ENCODE results near the gene THOC1.
"Not testable (repeated sequence)": the region's sequence is repeated elsewhere in the genome, so short reads cannot be mapped to it uniquely, and the experiment has no call there.

Gene THOC1, protein sequence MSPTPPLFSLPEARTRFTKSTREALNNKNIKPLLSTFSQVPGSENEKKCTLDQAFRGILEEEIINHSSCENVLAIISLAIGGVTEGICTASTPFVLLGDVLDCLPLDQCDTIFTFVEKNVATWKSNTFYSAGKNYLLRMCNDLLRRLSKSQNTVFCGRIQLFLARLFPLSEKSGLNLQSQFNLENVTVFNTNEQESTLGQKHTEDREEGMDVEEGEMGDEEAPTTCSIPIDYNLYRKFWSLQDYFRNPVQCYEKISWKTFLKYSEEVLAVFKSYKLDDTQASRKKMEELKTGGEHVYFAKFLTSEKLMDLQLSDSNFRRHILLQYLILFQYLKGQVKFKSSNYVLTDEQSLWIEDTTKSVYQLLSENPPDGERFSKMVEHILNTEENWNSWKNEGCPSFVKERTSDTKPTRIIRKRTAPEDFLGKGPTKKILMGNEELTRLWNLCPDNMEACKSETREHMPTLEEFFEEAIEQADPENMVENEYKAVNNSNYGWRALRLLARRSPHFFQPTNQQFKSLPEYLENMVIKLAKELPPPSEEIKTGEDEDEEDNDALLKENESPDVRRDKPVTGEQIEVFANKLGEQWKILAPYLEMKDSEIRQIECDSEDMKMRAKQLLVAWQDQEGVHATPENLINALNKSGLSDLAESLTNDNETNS

GRCh38 chr18:267688-268552 is at the start of gene THOC1:
THOC1 (minus strand) TSS chr18:268047; CDS start chr18:268019, 28 bp downstream.
- peak; percentile 96 for DNase-seq (ENCODE audit: low spot score)

DNA sequence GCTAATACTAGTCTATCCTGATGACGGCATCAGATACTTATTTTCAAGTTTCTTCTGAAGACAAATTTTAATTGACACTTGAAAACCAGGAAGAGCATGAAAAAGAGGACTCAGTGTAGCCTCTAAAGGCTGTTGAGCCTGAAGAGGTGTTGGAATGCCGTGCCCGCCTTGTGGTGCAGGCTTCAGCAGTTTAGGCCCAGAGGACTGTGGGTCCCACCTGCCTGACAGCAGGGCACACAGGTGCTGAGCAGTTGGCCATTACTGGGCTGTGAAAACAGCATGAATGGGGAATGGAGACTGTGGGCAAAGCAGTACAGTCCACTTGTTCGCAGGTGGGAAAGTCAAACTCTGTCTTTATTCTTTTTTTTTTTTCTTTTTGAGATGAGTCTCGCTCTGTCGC is 49.8 kb upstream of the THOC1 start:
- no peak for DNase-seq (ENCODE audit: low spot score)

GRCh38 chr18:316393-316792 is 48.5 kb upstream of the THOC1 start:
- DNase-seq (ENCODE audit: low spot score): no peak

DNA sequence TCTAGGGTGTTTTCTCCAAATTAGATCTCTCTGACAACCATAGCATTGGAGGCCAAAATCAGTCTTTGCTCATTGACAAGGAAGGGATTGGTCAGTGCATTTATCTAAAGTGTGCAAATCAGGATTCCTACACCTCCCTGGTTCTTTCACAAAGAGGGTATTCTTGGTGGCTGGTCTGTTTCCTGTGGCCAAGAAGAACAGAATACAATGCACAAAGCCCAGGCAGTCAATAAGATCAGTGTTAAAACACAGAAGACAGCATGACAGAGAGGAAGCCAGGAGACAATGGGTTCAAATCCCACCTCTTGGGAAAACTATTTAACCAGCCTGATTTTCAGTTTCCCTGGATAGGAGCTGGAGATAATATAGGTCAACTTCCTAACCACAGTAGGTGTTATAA is 46.1 kb upstream of the THOC1 start:
- DNase-seq (ENCODE audit: low spot score): no peak

DNA sequence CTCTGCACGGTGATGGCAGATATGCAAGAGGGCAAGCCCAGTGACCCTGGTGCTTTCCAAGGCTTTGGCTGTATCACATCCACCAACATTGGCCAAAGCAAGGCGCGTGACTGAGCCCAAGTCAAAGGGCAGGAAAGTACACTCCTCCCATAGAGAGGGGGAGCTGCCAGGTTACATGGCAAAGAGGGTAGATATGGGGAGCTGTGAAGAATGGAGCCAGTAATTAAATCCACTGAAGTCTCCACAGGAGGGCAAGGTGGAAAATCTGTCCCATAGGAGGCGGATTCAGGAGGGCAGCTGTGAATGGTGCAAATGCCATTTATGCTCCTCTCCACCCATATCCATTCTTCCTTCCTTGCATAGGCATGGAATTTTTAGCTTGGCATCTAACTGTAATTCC is 44.6 kb upstream of the THOC1 start:
- no peak for DNase-seq (ENCODE audit: low spot score)

GRCh38 chr18:310042-310441 is 42.2 kb upstream of the THOC1 start:
- no peak for DNase-seq (ENCODE audit: low spot score)

GRCh38 chr18:308086-308485 is 40.2 kb upstream of the THOC1 start:
- DNase-seq (ENCODE audit: low spot score): not testable (repeated sequence)

DNA sequence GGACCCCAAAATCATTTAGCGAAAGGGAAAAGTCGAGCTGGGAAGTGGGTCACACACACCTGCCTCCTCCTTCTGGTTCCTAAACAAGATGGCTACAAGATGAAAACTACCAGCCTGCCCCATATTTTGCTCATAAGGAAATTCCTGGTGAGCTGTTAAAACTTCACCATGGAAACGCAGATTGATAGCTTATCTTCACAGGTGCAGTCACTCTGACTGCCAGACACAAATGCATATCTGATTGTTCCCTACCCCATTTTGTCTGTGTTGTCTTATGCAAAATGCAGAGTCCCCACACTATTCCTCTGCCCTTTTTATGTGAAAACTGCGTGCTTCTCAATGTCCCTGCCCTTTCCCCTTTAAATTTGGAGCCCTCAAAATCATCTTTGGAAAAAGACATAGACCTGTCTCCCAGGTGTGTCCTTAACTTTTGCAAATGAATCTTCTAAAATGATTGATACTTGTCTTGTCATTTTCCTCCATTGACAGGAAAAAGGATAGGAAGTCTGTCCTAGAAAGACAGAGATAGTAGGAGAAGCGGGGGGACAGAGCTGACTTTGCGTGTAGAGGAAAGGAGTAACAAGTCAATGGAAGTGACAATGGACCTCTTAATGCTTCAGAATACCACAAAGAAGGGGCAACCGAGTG is 38.9 kb upstream of the THOC1 start:
- DNase-seq (ENCODE audit: low spot score): no peak

GRCh38 chr18:305003-305501 is 37.2 kb upstream of the THOC1 start:
- no peak for DNase-seq (ENCODE audit: low spot score)

DNA sequence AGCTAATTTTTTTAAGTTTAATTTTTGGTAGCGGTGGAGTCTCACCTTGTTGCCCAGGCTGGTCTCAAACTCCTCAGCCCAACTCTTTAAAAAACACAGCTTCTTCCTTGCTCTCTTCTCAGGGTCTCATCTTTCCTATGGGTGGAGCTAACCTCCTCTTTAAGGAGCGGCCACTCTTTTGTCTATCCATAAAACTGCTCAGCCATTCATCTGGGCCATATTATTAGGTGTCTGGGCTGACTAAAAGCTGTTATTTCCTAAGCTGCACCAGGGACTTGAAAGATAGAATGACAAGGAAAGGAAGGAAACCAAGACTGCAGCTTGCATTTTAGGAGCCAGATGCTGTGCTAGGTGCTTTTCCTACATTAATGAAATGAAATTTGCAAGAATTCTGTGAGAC is 35.8 kb upstream of the THOC1 start:
- DNase-seq (ENCODE audit: low spot score): no peak

- DNase-seq (ENCODE audit: low spot score): no peak
Measured at GRCh38 chr18:303011-303410, 35.2 kb upstream of the THOC1 start.

- no peak for DNase-seq (ENCODE audit: low spot score)
Measured at GRCh38 chr18:302097-302496, 34.2 kb upstream of the THOC1 start.

DNA sequence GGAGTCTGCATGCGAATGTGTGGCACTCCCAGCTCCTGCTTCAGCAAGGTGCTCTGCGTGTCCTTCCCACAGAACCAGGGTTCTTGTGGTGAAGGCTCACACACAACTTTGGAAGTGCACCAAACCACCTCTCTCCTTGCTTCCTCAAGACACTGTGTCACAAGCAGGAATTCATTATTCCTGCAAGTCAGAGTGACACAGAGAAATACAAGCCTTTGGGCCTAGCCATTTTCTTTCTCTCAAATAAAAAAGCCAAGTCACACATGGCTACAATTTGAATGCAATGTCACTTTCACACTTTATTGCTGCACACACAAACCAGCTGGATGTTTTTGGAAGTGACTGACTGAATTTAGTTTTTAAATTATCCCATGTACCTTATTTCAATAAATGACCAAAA is 30.1 kb upstream of the THOC1 start:
- no peak for DNase-seq (ENCODE audit: low spot score)

GRCh38 chr18:295756-296490 is 28.1 kb upstream of the THOC1 start:
- DNase-seq (ENCODE audit: low spot score): no peak

DNA sequence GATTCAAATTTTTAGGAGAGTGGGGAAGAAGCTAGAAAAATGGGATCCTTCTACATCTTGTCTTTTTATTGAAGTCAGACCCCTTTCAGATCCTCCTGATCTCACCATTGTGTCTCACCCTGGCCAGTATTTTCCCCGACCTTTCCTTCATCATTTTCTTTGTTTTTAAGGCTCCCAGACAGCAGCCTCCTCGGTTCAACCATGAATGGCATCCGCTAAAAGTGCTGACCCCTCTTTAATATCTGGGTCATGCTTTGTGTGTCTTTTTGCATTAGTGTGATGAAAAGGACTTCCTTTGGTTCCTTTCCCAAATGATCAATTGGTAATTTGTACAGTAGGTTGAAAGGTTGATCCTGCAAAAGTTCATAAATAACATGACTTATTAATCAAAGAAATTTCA is 26.7 kb upstream of the THOC1 start:
- no peak for DNase-seq (ENCODE audit: low spot score)

GRCh38 chr18:293536-293935 is 25.7 kb upstream of the THOC1 start:
- DNase-seq (ENCODE audit: low spot score): no peak

DNA sequence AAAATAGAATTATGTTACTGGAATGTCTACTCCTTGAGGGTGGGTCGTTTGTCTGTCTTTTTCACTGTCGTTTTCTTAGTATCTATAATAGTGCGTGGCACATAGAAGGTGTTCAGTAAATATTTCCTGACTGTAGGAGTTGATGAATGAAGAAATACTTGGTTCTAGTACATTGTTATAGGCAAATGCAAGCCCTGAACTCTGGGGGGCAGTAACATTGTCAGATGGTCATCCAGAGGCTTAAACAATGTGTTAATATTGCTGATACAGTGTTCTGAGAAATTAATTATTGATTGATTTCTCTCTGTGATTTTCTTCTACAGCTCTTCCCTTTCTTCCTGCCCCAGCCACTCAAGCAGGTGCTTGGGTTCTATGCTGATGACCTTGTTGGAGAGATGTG is 24.4 kb upstream of the THOC1 start:
- DNase-seq (ENCODE audit: low spot score): no peak

DNA sequence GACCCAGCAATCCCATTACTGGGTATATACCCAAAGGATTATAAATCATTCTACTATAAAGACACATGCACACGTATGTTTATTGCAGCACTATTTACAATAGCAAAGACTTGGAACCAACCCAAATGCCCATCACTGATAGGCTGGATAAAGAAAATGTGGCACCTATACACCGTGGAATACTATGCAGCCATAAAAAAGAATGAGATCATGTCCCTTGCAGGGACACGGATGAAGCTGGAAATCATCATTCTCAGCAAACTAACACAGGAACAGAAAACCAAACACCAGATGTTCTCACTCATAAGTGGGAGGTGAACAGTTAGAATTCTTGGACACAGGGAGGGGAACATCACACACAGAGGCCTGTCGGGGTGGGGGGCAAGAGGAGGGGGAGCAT is 22.1 kb upstream of the THOC1 start:
- DNase-seq (ENCODE audit: low spot score): not testable (repeated sequence)

GRCh38 chr18:289026-289425 is 21.2 kb upstream of the THOC1 start:
- DNase-seq (ENCODE audit: low spot score): no peak

DNA sequence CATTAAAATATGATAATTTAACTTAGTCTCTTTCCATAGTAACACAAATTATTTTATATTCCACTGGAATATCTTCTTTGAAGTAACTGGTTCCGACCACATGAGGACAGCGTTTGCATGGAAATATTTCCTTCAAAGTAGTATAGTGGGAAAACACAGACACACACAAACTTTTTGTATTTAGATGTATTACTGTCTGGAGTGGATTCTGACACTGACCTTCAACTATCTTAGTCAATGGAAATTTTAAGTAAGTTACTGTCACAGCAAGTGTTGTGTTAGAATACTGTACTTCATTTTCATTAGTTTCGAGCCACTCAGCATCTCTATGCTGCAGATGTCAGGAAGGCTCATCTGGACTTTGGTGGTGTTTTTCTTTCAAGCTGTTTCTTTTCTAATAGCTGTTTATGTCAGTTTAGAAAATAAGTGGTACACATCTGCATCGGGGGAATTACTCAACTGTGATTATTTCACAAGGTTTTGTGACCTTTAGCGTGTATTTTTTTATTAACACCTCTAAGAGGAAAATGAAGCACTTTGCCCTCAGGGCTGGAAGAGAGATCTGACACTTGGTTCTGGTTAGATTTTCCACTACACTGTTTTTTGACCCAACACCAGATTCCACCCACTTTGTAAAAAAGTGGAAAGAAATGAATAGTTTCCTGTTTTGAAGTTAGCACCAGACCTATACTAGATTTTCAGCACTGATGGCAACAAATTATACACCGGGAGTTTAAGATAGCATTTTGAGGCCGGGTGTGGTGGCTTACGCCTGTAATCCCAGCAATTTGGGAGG is 18.9 kb upstream of the THOC1 start:
- DNase-seq (ENCODE audit: low spot score): no peak

All from left forelimb (tissue), 1 donor.